Sigmoid colon (tissue), 3 donors: Measurements from ENCODE around the gene HECA.

Source experiments
- POLR2A ChIP-seq, 2 donors: fragments of 450-650 bp; IDR thresholded peaks; one replicate each; pipeline ENCODE4 v1.6.1; 2016; ENCODE audit warnings: antibody characterized with exemption in 2 of 2, mild to moderate bottlenecking in 2 of 2, moderate library complexity in 2 of 2
- TF ChIP-seq, protein P1 (sequence below), 4 experiments: fragments of 450-650 bp in 3 of 4; fragments of 200-600 bp in 1 of 4; IDR thresholded peaks; one replicate each; pipeline ENCODE4 v1.5.1; 2016 to 2019; ENCODE audit warnings: antibody characterized with exemption in 4 of 4, mild to moderate bottlenecking in 3 of 4, moderate library complexity in 2 of 4

DNA sequence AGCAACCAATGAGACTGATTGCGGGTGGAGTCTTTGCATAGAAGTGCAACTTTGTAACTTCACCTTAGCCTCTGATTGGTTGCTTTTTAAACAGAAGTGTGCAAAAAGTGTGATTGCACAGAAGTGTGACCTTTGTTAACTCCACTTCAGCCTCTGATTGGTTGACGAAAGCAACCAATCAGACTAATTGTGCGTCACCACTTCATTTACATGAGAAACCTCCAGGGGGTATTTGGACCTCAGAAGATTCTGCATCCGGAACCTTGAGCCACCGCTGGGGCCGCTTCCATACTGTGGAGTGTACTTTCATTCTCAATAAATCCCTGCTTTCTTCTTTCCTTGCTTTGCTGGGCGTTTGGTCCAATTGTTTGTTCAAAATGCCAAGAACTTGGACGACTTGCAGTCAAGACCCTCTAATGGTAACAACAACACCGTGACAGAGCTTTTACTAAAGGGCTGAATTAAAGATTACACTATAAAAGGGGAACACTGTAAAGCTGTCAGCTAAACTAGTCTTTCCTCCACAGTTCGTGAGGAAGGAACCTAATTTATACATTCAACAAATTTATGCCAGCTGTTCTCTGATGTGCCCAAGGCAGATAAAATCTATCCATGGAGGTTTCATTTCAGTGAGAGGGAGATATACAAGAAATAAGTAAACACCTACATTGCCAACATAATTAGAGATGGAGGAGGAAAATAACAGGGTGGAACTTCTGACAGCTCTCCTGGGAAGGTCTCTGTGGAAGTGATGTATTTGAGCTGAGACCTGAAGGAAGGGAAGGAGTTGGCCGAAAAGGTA is 1.4 kb upstream of the HECA start:
- TF ChIP-seq POLR2A (IDR thresholded peaks at IDR 0.05) = no peak
- TF ChIP-seq, protein P1, sequence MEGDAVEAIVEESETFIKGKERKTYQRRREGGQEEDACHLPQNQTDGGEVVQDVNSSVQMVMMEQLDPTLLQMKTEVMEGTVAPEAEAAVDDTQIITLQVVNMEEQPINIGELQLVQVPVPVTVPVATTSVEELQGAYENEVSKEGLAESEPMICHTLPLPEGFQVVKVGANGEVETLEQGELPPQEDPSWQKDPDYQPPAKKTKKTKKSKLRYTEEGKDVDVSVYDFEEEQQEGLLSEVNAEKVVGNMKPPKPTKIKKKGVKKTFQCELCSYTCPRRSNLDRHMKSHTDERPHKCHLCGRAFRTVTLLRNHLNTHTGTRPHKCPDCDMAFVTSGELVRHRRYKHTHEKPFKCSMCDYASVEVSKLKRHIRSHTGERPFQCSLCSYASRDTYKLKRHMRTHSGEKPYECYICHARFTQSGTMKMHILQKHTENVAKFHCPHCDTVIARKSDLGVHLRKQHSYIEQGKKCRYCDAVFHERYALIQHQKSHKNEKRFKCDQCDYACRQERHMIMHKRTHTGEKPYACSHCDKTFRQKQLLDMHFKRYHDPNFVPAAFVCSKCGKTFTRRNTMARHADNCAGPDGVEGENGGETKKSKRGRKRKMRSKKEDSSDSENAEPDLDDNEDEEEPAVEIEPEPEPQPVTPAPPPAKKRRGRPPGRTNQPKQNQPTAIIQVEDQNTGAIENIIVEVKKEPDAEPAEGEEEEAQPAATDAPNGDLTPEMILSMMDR (IDR thresholded peaks at IDR 0.05) = no peak
